ENCODE measurements around the gene DLGAP1.
A peak's percentile ranks its signal among the peaks of the same experiment; 100 is the strongest.

Gene DLGAP1

GRCh38 chr18:4125224-4125623 is 329.9 kb downstream of the DLGAP1 start:
- Mint-ChIP-seq H3K27ac (no peak overlapping the region), H3K36me3 (ENCODE audit: low read depth) (no peaks in the 10 kb centered on the region), H3K4me3 (no peak overlapping the region), H3K27me3 (ENCODE audit: low read depth) (no peaks in the 10 kb centered on the region), H3K9me3 (no peaks in the 10 kb centered on the region), H3K4me1 (ENCODE audit: low read depth) (no peaks in the 10 kb centered on the region)
- no peak for DNase-seq (ENCODE audit: low spot score)

GRCh38 chr18:4119813-4120212 is 335.3 kb downstream of the DLGAP1 start:
- Mint-ChIP-seq H3K4me1 (ENCODE audit: low read depth) (no peaks in the 10 kb centered on the region), H3K9me3 (no peaks in the 10 kb centered on the region), H3K27ac (no peak overlapping the region), H3K27me3 (ENCODE audit: low read depth) (no peaks in the 10 kb centered on the region), H3K36me3 (ENCODE audit: low read depth) (no peaks in the 10 kb centered on the region), H3K4me3 (no peak overlapping the region)
- no peak for DNase-seq (ENCODE audit: low spot score)

GRCh38 chr18:4119127-4119648 is 335.9 kb downstream of the DLGAP1 start:
- no peak for DNase-seq (ENCODE audit: low spot score)
- Mint-ChIP-seq H3K4me1 (ENCODE audit: low read depth) (no peaks in the 10 kb centered on the region), H3K27ac (no peak overlapping the region), H3K36me3 (ENCODE audit: low read depth) (no peaks in the 10 kb centered on the region), H3K27me3 (ENCODE audit: low read depth) (no peaks in the 10 kb centered on the region), H3K4me3 (no peak overlapping the region), H3K9me3 (no peaks in the 10 kb centered on the region)

DNA sequence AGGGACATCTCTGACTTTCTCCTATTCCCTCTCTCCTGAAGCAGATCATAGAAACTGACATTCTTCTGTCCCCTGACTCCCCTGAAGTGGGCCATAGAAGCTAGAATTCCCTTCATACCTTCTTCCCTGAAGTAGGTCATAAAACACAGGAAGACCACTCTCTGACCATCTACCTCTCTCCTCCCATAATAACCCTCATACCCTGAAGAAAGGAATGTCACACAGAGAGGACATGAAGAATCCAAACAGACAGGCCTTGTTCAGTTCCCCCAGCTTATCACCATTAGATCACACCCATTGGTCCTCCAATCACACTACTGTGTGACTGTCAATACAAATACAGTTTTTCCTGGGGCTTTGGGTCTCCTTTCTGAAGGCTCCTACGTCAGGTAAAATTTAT is 347.1 kb downstream of the DLGAP1 start:
- no peak overlapping the region for H3K27ac Mint-ChIP-seq
- H3K27me3 Mint-ChIP-seq (ENCODE audit: low read depth): no peaks in the 10 kb centered on the region
- H3K36me3 Mint-ChIP-seq (ENCODE audit: low read depth): no peaks in the 10 kb centered on the region
- no peaks in the 10 kb centered on the region for H3K9me3 Mint-ChIP-seq
- DNase-seq (ENCODE audit: low spot score): no peak
- H3K4me3 Mint-ChIP-seq: no peak overlapping the region
- no peaks in the 10 kb centered on the region for H3K4me1 Mint-ChIP-seq (ENCODE audit: low read depth)

GRCh38 chr18:4107049-4107467 is 348.0 kb downstream of the DLGAP1 start:
- H3K27ac Mint-ChIP-seq: no peak overlapping the region
- no peaks in the 10 kb centered on the region for H3K9me3 Mint-ChIP-seq
- no peaks in the 10 kb centered on the region for H3K36me3 Mint-ChIP-seq (ENCODE audit: low read depth)
- no peak for DNase-seq (ENCODE audit: low spot score)
- H3K4me1 Mint-ChIP-seq (ENCODE audit: low read depth): no peaks in the 10 kb centered on the region
- H3K4me3 Mint-ChIP-seq: no peak overlapping the region
- H3K27me3 Mint-ChIP-seq (ENCODE audit: low read depth): no peaks in the 10 kb centered on the region

DNA sequence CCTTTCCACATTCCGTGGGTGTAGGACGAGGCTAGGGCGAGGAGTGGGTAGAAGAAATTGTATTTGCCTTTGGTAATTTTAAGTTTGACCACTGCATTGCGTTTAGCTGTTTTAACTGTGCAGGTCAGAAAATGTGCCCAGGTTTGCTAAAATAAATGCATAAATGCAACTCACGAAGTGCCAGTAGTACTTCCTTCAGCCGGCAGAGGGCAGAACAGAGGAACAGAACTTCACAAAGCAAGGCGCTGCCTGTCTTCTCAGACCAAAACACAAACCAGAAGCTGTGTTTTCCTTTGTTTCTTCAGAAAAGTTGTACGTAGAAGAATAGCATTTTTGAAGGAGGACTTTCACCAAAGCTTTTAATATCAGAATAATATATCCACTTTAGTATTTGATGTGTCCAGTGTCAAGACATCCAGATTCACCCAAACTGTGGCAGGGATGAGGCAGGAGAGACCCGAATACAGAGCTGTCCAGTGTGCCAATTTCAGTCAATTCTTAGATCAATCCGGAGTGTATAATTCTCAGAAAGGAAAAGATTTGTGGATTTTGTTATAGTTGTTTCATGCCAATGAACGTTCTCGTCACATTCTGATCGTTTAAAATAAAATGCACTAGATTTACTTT is 348.6 kb downstream of the DLGAP1 start:
- H3K4me3 Mint-ChIP-seq: no peak overlapping the region
- no peaks in the 10 kb centered on the region for H3K36me3 Mint-ChIP-seq (ENCODE audit: low read depth)
- peak; percentile 8 for DNase-seq (ENCODE audit: low spot score)
- no peaks in the 10 kb centered on the region for H3K9me3 Mint-ChIP-seq
- no peaks in the 10 kb centered on the region for H3K4me1 Mint-ChIP-seq (ENCODE audit: low read depth)
- H3K27ac Mint-ChIP-seq: no peak overlapping the region
- no peaks in the 10 kb centered on the region for H3K27me3 Mint-ChIP-seq (ENCODE audit: low read depth)

- DNase-seq (ENCODE audit: low spot score): no peak
- Mint-ChIP-seq H3K4me1 (ENCODE audit: low read depth) (no peaks in the 10 kb centered on the region), H3K27me3 (ENCODE audit: low read depth) (no peaks in the 10 kb centered on the region), H3K4me3 (no peak overlapping the region), H3K9me3 (no peaks in the 10 kb centered on the region), H3K36me3 (ENCODE audit: low read depth) (no peaks in the 10 kb centered on the region), H3K27ac (no peak overlapping the region)
Measured at GRCh38 chr18:4102901-4103300, 352.2 kb downstream of the DLGAP1 start.

DNA sequence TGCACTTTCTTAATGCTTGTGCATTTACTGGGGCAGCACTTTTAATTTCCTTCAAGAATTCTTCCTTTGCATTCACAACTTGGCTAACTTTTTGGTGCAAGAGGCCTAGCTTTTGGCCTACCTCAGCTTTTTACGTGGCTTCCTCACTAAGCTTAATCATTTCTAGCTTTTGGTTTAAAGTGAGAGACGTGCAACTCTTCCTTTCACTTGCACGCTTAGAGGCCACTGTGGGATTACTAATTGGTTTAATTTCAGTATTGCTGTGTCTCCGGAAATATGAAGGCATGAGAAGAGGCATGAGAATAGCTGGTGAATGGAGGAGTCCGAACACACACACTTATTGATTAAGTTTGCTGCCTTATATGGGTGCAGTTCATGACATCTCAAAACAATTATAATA is 354.1 kb downstream of the DLGAP1 start:
- Mint-ChIP-seq H3K4me3 (no peak overlapping the region), H3K4me1 (ENCODE audit: low read depth) (no peaks in the 10 kb centered on the region), H3K27ac (no peak overlapping the region), H3K36me3 (ENCODE audit: low read depth) (no peaks in the 10 kb centered on the region), H3K27me3 (ENCODE audit: low read depth) (no peaks in the 10 kb centered on the region), H3K9me3 (no peaks in the 10 kb centered on the region)
- DNase-seq (ENCODE audit: low spot score): no peak

- H3K4me3 Mint-ChIP-seq: no peak overlapping the region
- DNase-seq (ENCODE audit: low spot score): no peak
- H3K4me1 Mint-ChIP-seq (ENCODE audit: low read depth): no peaks in the 10 kb centered on the region
- no peaks in the 10 kb centered on the region for H3K36me3 Mint-ChIP-seq (ENCODE audit: low read depth)
- H3K27ac Mint-ChIP-seq: no peak overlapping the region
- no peaks in the 10 kb centered on the region for H3K9me3 Mint-ChIP-seq
- H3K27me3 Mint-ChIP-seq (ENCODE audit: low read depth): no peaks in the 10 kb centered on the region
Measured at GRCh38 chr18:4096486-4096885, 358.6 kb downstream of the DLGAP1 start.

GRCh38 chr18:4093676-4094075 is 361.4 kb downstream of the DLGAP1 start:
- Mint-ChIP-seq H3K27ac (no peak overlapping the region), H3K4me3 (no peak overlapping the region), H3K9me3 (peaks cover 12% of the 10 kb centered on the region), H3K36me3 (ENCODE audit: low read depth) (no peaks in the 10 kb centered on the region), H3K27me3 (ENCODE audit: low read depth) (no peaks in the 10 kb centered on the region), H3K4me1 (ENCODE audit: low read depth) (no peaks in the 10 kb centered on the region)
- no peak for DNase-seq (ENCODE audit: low spot score)

DNA sequence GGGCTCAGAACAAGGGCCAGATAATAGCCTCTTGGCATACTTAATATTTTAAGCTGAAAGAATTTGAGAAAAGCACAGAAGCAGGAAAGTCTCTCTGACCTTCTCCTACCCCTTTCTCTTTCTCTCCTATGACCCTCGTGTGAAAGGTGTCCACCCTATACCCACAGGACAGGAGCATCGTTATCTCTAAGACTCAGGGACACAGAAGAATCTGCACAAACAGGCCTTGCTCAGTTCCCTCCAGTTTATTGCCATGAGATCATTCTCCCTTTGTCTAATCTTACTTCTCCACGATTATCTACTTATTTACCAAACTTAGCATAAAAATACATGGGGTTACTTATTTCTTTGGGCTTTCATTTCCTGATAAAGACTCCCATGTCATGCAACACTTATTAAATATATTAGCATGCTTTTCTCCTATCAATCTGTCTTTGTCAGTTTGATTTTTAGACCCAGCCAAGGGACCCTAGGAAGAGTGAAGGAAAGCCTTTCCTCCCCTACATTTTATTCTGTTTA is 370.7 kb downstream of the DLGAP1 start:
- H3K27ac Mint-ChIP-seq: no peak overlapping the region
- no peaks in the 10 kb centered on the region for H3K27me3 Mint-ChIP-seq (ENCODE audit: low read depth)
- H3K9me3 Mint-ChIP-seq: peaks cover 10% of the 10 kb centered on the region
- DNase-seq (ENCODE audit: low spot score): no peak
- no peaks in the 10 kb centered on the region for H3K36me3 Mint-ChIP-seq (ENCODE audit: low read depth)
- H3K4me3 Mint-ChIP-seq: no peak overlapping the region
- H3K4me1 Mint-ChIP-seq (ENCODE audit: low read depth): no peaks in the 10 kb centered on the region

GRCh38 chr18:4078246-4078645 is 376.9 kb downstream of the DLGAP1 start:
- no peak for DNase-seq (ENCODE audit: low spot score)
- H3K9me3 Mint-ChIP-seq: no peaks in the 10 kb centered on the region
- no peaks in the 10 kb centered on the region for H3K36me3 Mint-ChIP-seq (ENCODE audit: low read depth)
- no peak overlapping the region for H3K4me3 Mint-ChIP-seq
- H3K4me1 Mint-ChIP-seq (ENCODE audit: low read depth): no peaks in the 10 kb centered on the region
- no peaks in the 10 kb centered on the region for H3K27me3 Mint-ChIP-seq (ENCODE audit: low read depth)
- H3K27ac Mint-ChIP-seq: no peak overlapping the region

DNA sequence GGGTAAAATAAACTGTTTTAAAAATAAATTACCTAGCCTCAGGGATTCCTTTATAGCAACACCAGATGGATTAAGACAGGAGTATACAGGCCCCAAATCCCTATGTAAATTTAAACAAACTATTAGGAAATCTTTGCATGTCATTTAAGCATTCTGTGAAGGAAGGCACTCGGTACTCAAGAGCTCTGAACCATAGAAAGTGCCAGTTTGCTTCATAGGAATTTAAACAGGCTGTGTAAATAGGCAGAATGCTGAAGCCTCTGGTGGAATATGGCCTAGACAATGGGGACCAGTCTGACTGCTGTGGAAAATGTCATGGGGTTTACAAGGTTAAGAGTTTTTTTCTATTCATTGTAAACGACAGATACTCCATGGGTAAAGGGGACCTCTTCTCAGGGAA is 377.4 kb downstream of the DLGAP1 start:
- H3K9me3 Mint-ChIP-seq: no peaks in the 10 kb centered on the region
- no peaks in the 10 kb centered on the region for H3K27me3 Mint-ChIP-seq (ENCODE audit: low read depth)
- no peaks in the 10 kb centered on the region for H3K4me1 Mint-ChIP-seq (ENCODE audit: low read depth)
- DNase-seq (ENCODE audit: low spot score): no peak
- no peaks in the 10 kb centered on the region for H3K36me3 Mint-ChIP-seq (ENCODE audit: low read depth)
- no peak overlapping the region for H3K4me3 Mint-ChIP-seq
- no peak overlapping the region for H3K27ac Mint-ChIP-seq

- H3K4me3 Mint-ChIP-seq: no peak overlapping the region
- H3K36me3 Mint-ChIP-seq (ENCODE audit: low read depth): no peaks in the 10 kb centered on the region
- no peak overlapping the region for H3K27ac Mint-ChIP-seq
- no peaks in the 10 kb centered on the region for H3K9me3 Mint-ChIP-seq
- no peaks in the 10 kb centered on the region for H3K27me3 Mint-ChIP-seq (ENCODE audit: low read depth)
- H3K4me1 Mint-ChIP-seq (ENCODE audit: low read depth): no peaks in the 10 kb centered on the region
- DNase-seq (ENCODE audit: low spot score): no peak
Measured at GRCh38 chr18:4077204-4077603, 377.9 kb downstream of the DLGAP1 start.

- H3K36me3 Mint-ChIP-seq (ENCODE audit: low read depth): no peaks in the 10 kb centered on the region
- no peak overlapping the region for H3K4me3 Mint-ChIP-seq
- no peaks in the 10 kb centered on the region for H3K9me3 Mint-ChIP-seq
- no peaks in the 10 kb centered on the region for H3K27me3 Mint-ChIP-seq (ENCODE audit: low read depth)
- no peak for DNase-seq (ENCODE audit: low spot score)
- H3K4me1 Mint-ChIP-seq (ENCODE audit: low read depth): no peaks in the 10 kb centered on the region
- no peak overlapping the region for H3K27ac Mint-ChIP-seq
Measured at GRCh38 chr18:4074647-4075046, 380.5 kb downstream of the DLGAP1 start.
